Measurements from ENCODE around the gene TGFB1. TPM values are rescaled to one million over a fixed set of nuclear protein-coding genes. Genes with fewer than 3 reads are reported as not detected.

The TGFB1 gene
- total RNA-seq, 1 experiment from 2014 or later = 54.6 TPM

DNA sequence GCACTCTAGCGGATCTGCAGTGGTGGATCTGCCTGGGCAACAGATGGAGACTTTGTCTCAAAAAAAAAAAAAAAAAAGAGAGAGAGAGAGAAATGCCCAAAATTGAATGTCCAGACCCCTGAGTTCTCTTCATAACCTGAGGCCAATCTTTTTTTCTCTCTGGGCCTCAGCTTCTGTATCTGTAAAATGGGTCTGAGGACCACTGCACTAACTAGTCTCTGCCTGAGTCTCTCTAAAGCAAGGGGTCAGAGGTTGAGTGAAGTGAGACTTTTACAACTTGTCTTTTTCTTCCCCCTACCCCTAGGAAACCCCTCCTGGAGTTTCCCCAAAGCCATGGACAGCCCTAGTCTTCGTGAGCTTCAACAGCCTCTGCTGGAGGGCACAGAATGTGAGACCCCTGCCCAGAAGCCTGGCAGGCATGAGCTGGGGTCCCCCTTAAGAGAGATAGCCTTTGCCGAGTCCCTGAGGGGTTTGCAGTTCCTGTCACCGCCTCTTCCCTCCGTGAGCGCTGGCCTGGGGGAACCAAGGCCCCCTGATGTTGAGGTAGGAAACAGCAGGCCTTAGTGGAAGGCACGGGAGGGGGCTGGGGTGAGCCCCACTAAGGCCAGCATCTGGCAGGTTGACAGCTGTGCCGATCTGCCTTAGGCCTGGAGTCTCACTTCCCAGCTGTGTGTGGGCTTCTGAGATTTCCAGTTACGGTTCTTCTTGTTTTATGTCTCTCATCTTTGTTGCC is 24.4 kb upstream of the TGFB1 start:
- Histone ChIP-seq H3K79me2 (ENCODE audit: insufficient read depth, low read length) (no peaks in the 10 kb centered on the region), H3K4me2 (ENCODE audit: low read length) (no peak overlapping the region), H3K4me3 (replicated peaks in 1 of 2; ENCODE audit: low read depth in 1 of 2, low read length in 2 of 2) (no peak overlapping the region), H3K9ac (ENCODE audit: low read length) (no peak overlapping the region), H4K20me1 (ENCODE audit: insufficient read depth) (no peaks in the 10 kb centered on the region), H3K9me2 (ENCODE audit: insufficient read depth) (no peaks in the 10 kb centered on the region), H3K4me1 (ENCODE audit: control insufficient read depth in 1 of 2, insufficient read depth in 2 of 2, low read length in 2 of 2) (peaks cover 10 to 26% of the 10 kb centered on the region in 2 experiments), H3K9me3 (ENCODE audit: control insufficient read depth in 1 of 2, insufficient read depth in 1 of 2, low read depth in 1 of 2, low read length in 2 of 2) (no peaks in the 10 kb centered on the region), H3K36me3 (ENCODE audit: control insufficient read depth in 1 of 2, insufficient read depth in 2 of 2, low read length in 2 of 2) (no peaks in the 10 kb centered on the region; a peak in 1 of 4 replicates), H3K27ac (ENCODE audit: low read depth, low read length) (no peak overlapping the region), H3K27me3 (ENCODE audit: insufficient read depth, low read length) (no peaks in the 10 kb centered on the region), H2AFZ (ENCODE audit: low read depth, low read length, poor library complexity, severe bottlenecking) (no peak overlapping the region)
- TF ChIP-seq SRF (IDR thresholded peaks at IDR 0.05; ENCODE audit: low read depth) (no peak), POLR2A (IDR thresholded peaks at IDR 0.05; ENCODE audit: borderline replicate concordance, extremely low read depth, insufficient read depth, insufficient read length) (no peak), ZNF274 (IDR thresholded peaks at IDR 0.05; ENCODE audit: low read depth, low read length) (no peak), POLR2AphosphoS5 (IDR thresholded peaks at IDR 0.05; ENCODE audit: low read depth, low read length) (no peak), MAX (IDR thresholded peaks at IDR 0.05) (no peak), YY1 (IDR thresholded peaks at IDR 0.05; ENCODE audit: extremely low read depth, insufficient replicate concordance, low read depth, low read length) (no peak), ELF1 (IDR thresholded peaks at IDR 0.05; ENCODE audit: borderline replicate concordance, low read depth) (no peak), CEBPB (IDR thresholded peaks at IDR 0.05; ENCODE audit: low read depth) (no peak), SIN3A (IDR thresholded peaks at IDR 0.05; ENCODE audit: low read depth) (no peak), TCF7L2 (IDR thresholded peaks at IDR 0.05; ENCODE audit: borderline replicate concordance, extremely low read depth, insufficient read depth, insufficient read length) (no peak), SP1 (IDR thresholded peaks at IDR 0.05; ENCODE audit: low read depth) (no peak), REST (IDR thresholded peaks at IDR 0.05; ENCODE audit: low read depth) (no peak), EGR1 (IDR thresholded peaks at IDR 0.05; ENCODE audit: low read depth) (no peak)
- ATAC-seq = no peak
- BruUV-seq (replicated peaks) = no TSS peak
- intact Hi-C loops (cut with micrococcal nuclease) = no loop called here
- ChIA-PET POLR2A (no interaction called here), RAD21 (ENCODE audit: low non-redundant PET in 1 of 2, low total read pairs in 2 of 2, uncharacterized antibody in 2 of 2, unreplicated experiment in 2 of 2) (no interaction called here), CTCF (no interaction called here)
- no peak for DNase-seq (ENCODE audit: low read depth, low spot score)
